ENCODE measurements around the gene SOX6.

GRCh38 chr11:16080688-16081381 is 275.5 kb downstream of the SOX6 start:
- TF ChIP-seq CTCF (conservative IDR thresholded peaks at IDR 0.05; ENCODE audit: low read length): no peak
- TF ChIP-seq EZH2phosphoT487 (IDR thresholded peaks at IDR 0.05; ENCODE audit: borderline replicate concordance, low read depth, low read length): no peak

Measured in OCI-LY7 (cell line).